ENCODE measurements around the gene PYGO2.

GRCh38 chr1:154944401-154945159 is 17.0 kb downstream of the PYGO2 start:
- TF ChIP-seq CTCF (optimal IDR thresholded peaks at IDR 0.05 in 1 of 3, IDR thresholded peaks at IDR 0.05 in 1 of 3, conservative IDR thresholded peaks at IDR 0.05 in 1 of 3; ENCODE audit: extremely low read depth in 1 of 3, insufficient read depth in 2 of 3, low read length in 3 of 3) (no peak), EZH2 (IDR thresholded peaks at IDR 0.05; ENCODE audit: low read length) (no peak)
